GM12892 (cell line): ENCODE data around the gene RHD.

ENCODE experiments used
- POLR2A ChIP-seq: IDR thresholded peaks from 2 replicates; pipeline ENCODE4 v1.6.1; 2011; ENCODE audit warnings: low read depth, low read length, control low read depth
- POLR2AphosphoS5 ChIP-seq: IDR thresholded peaks from 2 replicates; pipeline ENCODE4 v1.6.1; 2011; ENCODE audit warnings: low read depth, low read length, control low read depth
- TAF1 ChIP-seq: IDR thresholded peaks from 2 replicates; pipeline ENCODE4 v1.6.1; 2011; ENCODE audit warnings: low read depth, mild to moderate bottlenecking, control low read depth, low read length, borderline replicate concordance

- no peak for TF ChIP-seq POLR2A
- TF ChIP-seq POLR2AphosphoS5 = no peak
- no peak for TF ChIP-seq TAF1
Measured at GRCh38 chr1:25222606-25223005, 49.7 kb upstream of the RHD start.
